DMS114 treated with DMSO at 0.1 percent for 48 hours (cell line): ENCODE measurements around the gene ADGRB2.

Experiments
- DNase-seq: peaks from one replicate; lab custom pipeline; 2025; ENCODE audit not compliant: unreplicated experiment; lab: John Stamatoyannopoulos, UW

Gene ADGRB2

GRCh38 chr1:31749785-31750735, 14.1 kb downstream of the ADGRB2 start:
- DNase-seq: no peak

GRCh38 chr1:31748365-31748764, 15.8 kb downstream of the ADGRB2 start:
- no peak for DNase-seq

GRCh38 chr1:31747304-31747703, 16.8 kb downstream of the ADGRB2 start:
- no peak for DNase-seq

- no peak for DNase-seq
These were observed 17.5 kb downstream of the ADGRB2 start for GRCh38 chr1:31746687-31747086.

GRCh38 chr1:31745946-31746670, 18.0 kb downstream of the ADGRB2 start:
- DNase-seq: no peak

DNA sequence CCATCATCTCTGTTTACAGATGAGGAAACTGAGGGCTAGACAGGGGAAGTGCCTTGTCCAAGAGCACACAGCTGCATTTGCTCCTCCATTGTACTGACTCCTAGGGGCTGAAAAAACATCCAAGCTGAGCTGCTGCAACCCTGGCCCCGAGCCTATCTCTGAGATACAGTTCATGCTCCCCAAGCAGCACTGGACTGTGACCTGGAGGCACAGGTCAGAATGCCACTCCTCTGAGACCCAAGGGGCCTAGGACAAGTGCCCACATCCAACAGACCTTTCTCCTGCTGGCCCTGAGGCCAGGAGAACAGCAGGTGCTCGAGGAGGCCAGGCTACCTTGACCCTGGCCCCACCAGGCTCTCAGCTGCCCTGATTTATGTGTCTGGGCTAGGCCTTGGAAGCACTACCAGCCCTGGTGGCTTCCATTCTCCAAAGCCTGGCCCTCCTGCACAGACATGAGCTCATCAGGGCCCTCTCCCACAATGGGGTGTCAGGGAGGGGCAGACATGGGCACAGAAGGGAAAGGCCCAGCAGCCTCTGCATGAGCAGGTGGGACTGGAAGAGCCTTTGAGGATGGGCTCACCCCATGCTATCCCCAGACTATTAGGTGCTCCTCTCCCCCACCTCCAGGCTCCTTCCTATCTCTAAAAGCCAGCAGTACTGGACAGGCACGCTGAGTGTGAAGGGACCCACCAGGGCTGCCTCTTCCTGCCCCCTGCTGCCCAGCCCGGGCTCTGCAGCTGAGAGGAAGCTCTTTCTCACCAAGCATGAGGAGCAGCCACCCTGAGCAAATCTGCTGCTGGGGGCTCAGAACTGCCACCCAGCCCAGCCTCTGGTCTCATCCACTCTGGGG, 18.8 kb downstream of the ADGRB2 start:
- peak; percentile 11 for DNase-seq

- DNase-seq: no peak
These were observed 19.8 kb downstream of the ADGRB2 start for GRCh38 chr1:31744165-31744888.

- no peak for DNase-seq
These were observed 21.5 kb downstream of the ADGRB2 start for GRCh38 chr1:31742462-31743212.

- DNase-seq: no peak
These were observed 24.8 kb downstream of the ADGRB2 start for GRCh38 chr1:31739346-31739745.

GRCh38 chr1:31736675-31737074, 27.5 kb downstream of the ADGRB2 start:
- no peak for DNase-seq

DNA sequence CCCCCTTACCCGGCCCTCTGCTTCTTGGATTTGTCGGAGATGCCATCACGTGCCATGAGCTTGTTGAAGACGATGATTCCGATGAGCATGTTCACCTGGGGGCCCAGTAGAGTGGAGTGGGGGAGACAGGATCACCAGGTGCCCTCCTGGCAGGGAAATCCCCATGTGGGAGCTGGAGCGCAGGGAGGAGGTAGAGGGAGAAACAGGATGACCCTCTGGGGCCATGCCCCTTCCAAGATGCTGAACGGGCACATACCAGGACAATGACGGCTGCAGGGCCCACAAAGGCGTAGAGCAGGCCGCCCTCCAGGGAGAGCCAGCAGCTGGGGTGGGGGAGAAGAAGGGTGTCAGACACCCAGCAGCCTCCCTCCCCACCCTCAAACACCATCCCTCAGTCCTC, 28.6 kb downstream of the ADGRB2 start:
- no peak for DNase-seq

DNA sequence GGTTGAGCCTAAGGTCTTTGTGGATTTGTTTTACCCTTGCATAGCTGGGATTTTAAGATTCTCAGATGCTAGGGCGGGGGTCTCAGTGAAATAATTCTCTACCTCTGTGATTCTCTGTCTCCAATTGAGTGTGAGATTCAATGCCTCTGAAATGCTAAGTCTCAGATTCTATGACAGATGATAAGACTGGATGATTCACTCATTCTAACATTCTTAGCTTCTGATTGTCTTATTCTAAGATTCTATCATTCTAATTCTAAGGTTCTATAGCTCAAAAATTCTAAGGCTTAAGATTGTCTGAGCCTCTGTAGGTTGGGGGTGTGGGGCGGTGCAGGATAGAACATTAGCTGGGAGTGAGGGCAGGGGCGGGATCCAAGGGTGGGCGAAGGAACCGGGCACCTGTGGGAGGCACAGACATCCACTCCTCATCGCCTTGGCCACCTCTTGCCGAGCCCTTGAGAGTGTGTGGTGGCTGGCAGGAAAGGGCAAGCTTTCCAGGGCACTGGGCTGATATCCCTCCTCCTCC, 29.5 kb downstream of the ADGRB2 start:
- no peak for DNase-seq

- DNase-seq: no peak
These were observed 30.5 kb downstream of the ADGRB2 start for GRCh38 chr1:31733389-31734219.

GRCh38 chr1:31732751-31733289, 31.3 kb downstream of the ADGRB2 start:
- DNase-seq: no peak

DNA sequence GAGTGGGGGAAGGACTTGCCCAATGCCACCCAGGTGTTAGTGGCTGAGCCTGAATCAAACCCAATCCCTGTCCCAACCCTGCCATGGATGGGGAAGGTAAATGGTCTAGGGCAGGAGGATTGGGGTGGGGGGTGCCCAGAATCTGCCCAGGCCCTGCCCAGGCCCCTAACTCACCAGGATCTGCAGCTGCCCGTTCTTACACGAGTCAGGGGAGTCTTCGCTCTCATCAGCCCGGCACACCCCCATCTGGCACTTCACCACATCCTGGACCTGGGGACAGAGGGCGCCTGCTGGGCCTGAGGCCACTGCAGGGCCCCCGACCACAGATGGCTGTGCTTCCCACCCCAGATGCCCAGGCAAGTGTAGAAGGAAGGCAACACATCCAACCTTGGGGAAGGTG, 31.8 kb downstream of the ADGRB2 start:
- no peak for DNase-seq

DNA sequence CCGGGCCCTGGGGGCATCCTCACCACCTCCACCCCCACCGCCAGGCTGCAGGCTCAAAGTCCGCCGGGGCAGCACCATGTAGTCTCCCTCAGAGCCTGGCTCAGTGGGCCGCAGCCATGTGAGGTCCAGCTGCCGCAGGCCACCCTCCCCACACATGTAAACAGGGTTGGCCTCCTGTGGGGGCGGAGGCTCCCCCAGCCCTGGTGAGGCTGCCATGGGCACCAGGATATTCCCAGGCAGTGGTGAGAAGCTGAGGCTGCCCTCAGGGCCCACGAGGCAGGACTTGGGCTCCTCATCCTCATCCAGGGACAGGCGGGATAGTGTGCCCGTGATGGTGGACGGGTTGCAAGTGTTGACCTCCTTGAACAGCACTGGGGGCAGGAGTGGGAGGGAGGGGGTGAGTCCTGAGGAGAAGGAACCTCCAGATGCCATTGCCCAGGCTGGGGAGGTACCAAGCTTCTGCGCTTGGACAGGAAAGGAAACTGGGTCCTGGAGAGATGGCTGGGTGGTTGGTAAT, 33.0 kb downstream of the ADGRB2 start:
- DNase-seq: no peak

- no peak for DNase-seq
These were observed 33.6 kb downstream of the ADGRB2 start for GRCh38 chr1:31730336-31731048.

DNA sequence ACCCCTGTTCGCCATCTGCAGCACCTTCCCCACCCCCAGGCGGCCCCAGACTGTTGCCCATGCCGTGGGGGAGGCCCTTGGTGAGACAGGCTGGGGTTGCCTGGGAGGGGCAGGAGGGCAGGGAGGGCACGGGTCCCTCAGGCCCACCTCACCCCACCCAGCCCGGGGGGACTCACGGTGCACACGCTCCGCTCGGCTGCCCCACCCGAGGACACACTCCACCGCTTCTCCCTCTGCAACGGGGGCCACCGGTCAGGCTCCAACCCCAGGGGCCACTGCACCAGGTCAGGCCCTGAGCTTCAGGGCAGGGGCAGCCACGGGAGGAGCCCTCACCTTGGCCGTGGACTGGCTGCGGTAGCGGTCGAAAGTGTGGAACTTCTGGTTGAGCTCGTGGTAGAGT, 36.3 kb downstream of the ADGRB2 start:
- no peak for DNase-seq
